ENCODE data around the gene CDK7.

The CDK7 gene

DNA sequence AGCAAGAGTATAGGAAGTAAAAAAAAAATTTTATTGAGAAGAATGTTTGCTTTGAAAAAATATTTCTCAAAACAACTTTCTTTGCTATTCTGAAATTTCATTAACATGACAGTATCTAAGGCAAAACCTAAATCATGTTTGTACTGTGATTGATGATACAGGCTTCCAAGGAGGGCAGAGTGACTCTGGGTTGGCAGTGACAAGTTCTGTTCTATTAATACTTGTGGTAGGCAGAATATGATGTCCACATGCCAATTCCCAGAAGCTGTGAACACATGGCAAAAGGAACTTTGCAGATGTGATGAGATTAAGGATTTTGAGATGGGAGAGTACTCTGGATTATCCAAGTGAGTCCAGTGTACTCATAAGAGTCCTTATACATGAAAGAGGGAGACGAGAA, 81.3 kb downstream of the CDK7 start:
- DNase-seq (ENCODE audit: low spot score in 2 of 2): no peak
- in situ Hi-C loops (cut with MboI; ENCODE audit: low sequenced_read_pairs): no loop called here
- Histone ChIP-seq H3K4me3 (no peak overlapping the region), H3K4me1 (no peaks in the 10 kb centered on the region), H3K27me3 (ENCODE audit: low read depth) (no peaks in the 10 kb centered on the region), H3K36me3 (replicated peaks) (peaks cover 1% of the 10 kb centered on the region), H3K9me3 (no peaks in the 10 kb centered on the region)

DNA sequence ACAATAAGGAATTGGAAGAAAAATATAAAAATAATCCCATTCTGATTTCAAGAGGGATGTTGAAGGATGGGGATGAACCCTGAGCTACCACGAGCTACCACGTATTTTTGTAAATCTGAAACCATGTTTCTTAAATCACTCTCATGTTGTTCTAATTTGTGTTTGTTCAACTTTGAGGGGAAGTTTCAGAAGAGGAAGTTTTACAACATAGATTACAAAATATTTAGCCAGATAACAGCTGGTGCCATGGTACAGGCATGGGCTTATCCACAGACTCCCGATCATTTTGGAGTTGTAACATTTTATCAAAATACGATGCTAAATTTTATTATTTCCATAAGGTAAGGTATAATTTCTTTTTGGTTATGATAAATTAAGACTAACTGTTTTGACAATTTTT, 82.7 kb downstream of the CDK7 start:
- Histone ChIP-seq H3K27me3 (ENCODE audit: low read depth) (no peaks in the 10 kb centered on the region), H3K9me3 (no peaks in the 10 kb centered on the region), H3K4me3 (no peak overlapping the region), H3K4me1 (no peaks in the 10 kb centered on the region), H3K36me3 (replicated peaks) (no peaks in the 10 kb centered on the region; the same call in none of the 2 replicates)
- in situ Hi-C loops (cut with MboI; ENCODE audit: low sequenced_read_pairs): no loop called here
- DNase-seq (ENCODE audit: low spot score in 2 of 2): no peak

DNA sequence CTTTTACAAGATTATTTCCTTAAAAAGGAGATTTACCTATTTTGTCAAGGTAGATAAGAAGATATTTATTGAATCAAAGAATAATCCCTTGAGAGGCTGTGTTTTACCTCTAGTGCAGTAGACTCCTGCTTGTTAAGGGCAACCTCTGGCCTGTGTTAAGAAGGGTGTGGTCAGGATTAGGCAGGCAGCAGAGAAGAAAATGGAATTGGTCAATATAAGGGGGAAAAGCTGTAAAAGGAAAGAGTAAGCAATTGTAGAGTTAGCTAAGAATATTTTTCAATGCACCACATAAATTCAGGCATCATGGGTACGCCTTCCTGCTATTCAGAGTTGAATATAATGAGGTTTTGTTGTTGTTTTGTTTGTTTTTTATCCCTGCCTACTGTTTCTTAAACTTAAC, 91.7 kb downstream of the CDK7 start:
- H3K9me3 ChIP-seq: no peaks in the 10 kb centered on the region
- no peaks in the 10 kb centered on the region for H3K36me3 ChIP-seq (replicated peaks)
- in situ Hi-C loops (cut with MboI; ENCODE audit: low sequenced_read_pairs): loop anchor here (25.0 kb wide), 2 partner anchors 89 to 239 kb away; partner anchors contain the start of genes CDK7 and SLC30A5
- H3K4me1 ChIP-seq: no peaks in the 10 kb centered on the region
- H3K4me3 ChIP-seq: no peak overlapping the region
- no peak for DNase-seq (ENCODE audit: low spot score in 2 of 2)
- no peaks in the 10 kb centered on the region for H3K27me3 ChIP-seq (ENCODE audit: low read depth)

Measured in HAP-1 (cell line).